SK-N-SH (cell line): Measurements from ENCODE around the gene AP4M1. TPM values are rescaled to one million over a fixed set of nuclear protein-coding genes. Genes with fewer than 3 reads are reported as not detected.

Source experiments
- CTCF ChIA-PET: fragments of 300-600, 350-600 bp; formaldehyde crosslinking; extraction: SDS; loops from one replicate; lab custom pipeline; 2021; lab: Yijun Ruan, JAX
- POLR2A ChIA-PET: fragments of 350-600 bp; sonication (Branson Sonifier 250); formaldehyde crosslinking; extraction: SDS; loops from one replicate; lab custom pipeline; 2020; ENCODE audit warnings: antibody characterized with exemption, inconsistent platforms; lab: Yijun Ruan, JAX
- DNase-seq: peaks from one replicate; pipeline ENCODE4 v3.0.0; 2012
- H2AFZ ChIP-seq: fragments of 200-600 bp; sonication (generic); 2 replicates; pipeline ENCODE4 v1.8.1; 2016; ENCODE audit warnings: antibody characterized with exemption, mild to moderate bottlenecking, low read depth
- H3F3A ChIP-seq: fragments of 200-600 bp; sonication (generic); replicated peaks from 2 replicates; pipeline ENCODE3; 2016; ENCODE audit warnings: antibody characterized with exemption, mild to moderate bottlenecking; ENCODE audit not compliant: insufficient read depth
- H3K27ac ChIP-seq, 2 experiments: fragments of 200-500 bp in 1 of 2; fragments of 200-600 bp in 1 of 2; sonication (Bioruptor generic) in 1 of 2; sonication (generic), shearing (Covaris generic) in 1 of 2; 2 replicates each; pipeline versions ENCODE4 v1.5.1 to v1.6.1; 2014 to 2016; ENCODE audit warnings: low read depth in 2 of 2, inconsistent platforms in 1 of 2, low read length in 1 of 2, mild to moderate bottlenecking in 1 of 2, mixed read lengths in 1 of 2
- H3K27me3 ChIP-seq: fragments of 200-600 bp; sonication (generic), shearing (Covaris generic); 2 replicates; pipeline ENCODE4 v1.6.1; 2016; ENCODE audit warnings: mixed run types; ENCODE audit not compliant: insufficient read depth
- H3K36me3 ChIP-seq, 2 experiments: fragments of 200-500 bp in 1 of 2; fragments of 200-600 bp in 1 of 2; sonication (Bioruptor generic) in 1 of 2; sonication (generic) in 1 of 2; replicated peaks in 1 of 2; 2 replicates each; pipeline versions ENCODE3 to v1.5.1; 2014 to 2016; ENCODE audit warnings: low read length in 1 of 2, mild to moderate bottlenecking in 1 of 2; ENCODE audit not compliant: insufficient read depth in 2 of 2, control insufficient read depth in 1 of 2
- H3K4me1 ChIP-seq, 2 experiments: fragments of 200-500 bp in 1 of 2; fragments of 200-600 bp in 1 of 2; sonication (Bioruptor generic) in 1 of 2; sonication (generic), shearing (Covaris generic) in 1 of 2; 2 replicates each; pipeline versions ENCODE4 v1.5.1 to v1.6.1; 2014 to 2016; ENCODE audit warnings: low read depth in 1 of 2, low read length in 1 of 2, mixed run types in 1 of 2; ENCODE audit not compliant: insufficient read depth in 2 of 2, control insufficient read depth in 1 of 2
- H3K4me2 ChIP-seq: fragments of 200-600 bp; sonication (generic), shearing (Covaris generic); 2 replicates; pipeline ENCODE4 v1.6.1; 2017; ENCODE audit warnings: mixed run types
- H3K4me3 ChIP-seq, 2 experiments: fragments of 200-500 bp in 1 of 2; fragments of 200-600 bp in 1 of 2; sonication (Bioruptor generic) in 1 of 2; sonication (generic), shearing (Covaris generic) in 1 of 2; 2 replicates each; pipeline versions ENCODE4 v1.5.1 to v1.8.1; 2014 to 2016; ENCODE audit warnings: low read depth in 2 of 2, inconsistent platforms in 1 of 2, low read length in 1 of 2, mild to moderate bottlenecking in 1 of 2, mixed read lengths in 1 of 2, moderate library complexity in 1 of 2
- H3K79me2 ChIP-seq: fragments of 200-600 bp; sonication (generic); 2 replicates; pipeline ENCODE4 v1.8.1; 2017; ENCODE audit warnings: mild to moderate bottlenecking; ENCODE audit not compliant: insufficient read depth
- H3K9ac ChIP-seq: fragments of 200-600 bp; sonication (generic); 2 replicates; pipeline ENCODE4 v1.6.1; 2017; ENCODE audit warnings: mixed run types
- H3K9me2 ChIP-seq: fragments of 200-600 bp; sonication (generic); 2 replicates; pipeline ENCODE4 v1.6.1; 2017; ENCODE audit warnings: mixed run types
- H3K9me3 ChIP-seq: fragments of 200-600 bp; sonication (generic); 2 replicates; pipeline ENCODE4 v1.6.1; 2017; ENCODE audit warnings: mixed run types, mild to moderate bottlenecking, moderate library complexity
- H4K20me1 ChIP-seq: fragments of 200-600 bp; sonication (generic); 2 replicates; pipeline ENCODE4 v1.6.1; 2017; ENCODE audit warnings: mild to moderate bottlenecking, mixed run types; ENCODE audit not compliant: insufficient read depth
- FOXJ3 ChIP-seq: sonication (generic); formaldehyde crosslinking; IDR thresholded peaks from 2 replicates; pipeline ENCODE4 v1.5.1; 2020; ENCODE audit warnings: mild to moderate bottlenecking, missing genetic modification reagents
- GABPA ChIP-seq: IDR thresholded peaks from 2 replicates; pipeline ENCODE4 v1.4.0; 2012; ENCODE audit warnings: low read depth, mild to moderate bottlenecking
- JUND ChIP-seq: IDR thresholded peaks from 2 replicates; pipeline ENCODE4 v1.4.0; 2012
- MAX ChIP-seq: IDR thresholded peaks from 2 replicates; pipeline ENCODE4 v1.4.0; 2012; ENCODE audit warnings: low read depth
- MXI1 ChIP-seq: IDR thresholded peaks from 2 replicates; pipeline ENCODE4 v1.6.1; 2012; ENCODE audit warnings: mild to moderate bottlenecking, low read depth, low read length, improper control_type of control experiment
- NFIC ChIP-seq: IDR thresholded peaks from 2 replicates; pipeline ENCODE4 v1.4.0; 2012; ENCODE audit warnings: borderline replicate concordance
- NRF1 ChIP-seq: IDR thresholded peaks from 2 replicates; pipeline ENCODE4 v1.6.1; 2012; ENCODE audit warnings: low read depth, mild to moderate bottlenecking, low read length
- POLR2AphosphoS5 ChIP-seq: IDR thresholded peaks from 2 replicates; pipeline ENCODE4 v1.6.1; 2012; ENCODE audit warnings: low read depth, low read length
- RFX5 ChIP-seq: IDR thresholded peaks from 2 replicates; pipeline ENCODE4 v1.6.1; 2012; ENCODE audit warnings: mild to moderate bottlenecking, improper control_type of control experiment, low read length
- SIN3A ChIP-seq: IDR thresholded peaks from 2 replicates; pipeline ENCODE4 v1.6.1; 2012; ENCODE audit warnings: low read depth, mild to moderate bottlenecking, low read length, moderate library complexity, borderline replicate concordance
- USF2 ChIP-seq: fragments of 150-350 bp; IDR thresholded peaks from 2 replicates; pipeline ENCODE4 v1.6.1; 2017; ENCODE audit warnings: antibody characterized with exemption, low read length, low read depth, borderline replicate concordance
- YY1 ChIP-seq: IDR thresholded peaks from 2 replicates; pipeline ENCODE4 v1.4.0; 2012; ENCODE audit warnings: low read depth, mild to moderate bottlenecking
- WGBS: methylation state at CpG from one replicate; pipeline ENCODE4 v1.1.6; 2017; ENCODE audit warnings: low lambda C conversion rate; 5-methylcytosine and 5-hydroxymethylcytosine counted together
- polyA plus RNA-seq, 3 experiments: library from polyadenylated mRNA; depleted of rRNA; stranded (reverse); fragments of >200 nt; gene quantifications; 2 replicates each; pipeline ENCODE4 v1.2.3, GENCODE V29; 2012
- TF ChIP-seq, protein P1 (sequence below): IDR thresholded peaks from 2 replicates; pipeline ENCODE4; 2012
- TF ChIP-seq, protein P2 (sequence below): IDR thresholded peaks from 2 replicates; pipeline ENCODE4 v1.6.1; 2012; ENCODE audit warnings: mild to moderate bottlenecking, low read depth, low read length, moderate library complexity

AP4M1 gene
- polyA plus RNA-seq, 1 of the 3 experiments (the other 2 are of a cell fraction), result 35.0 TPM

DNA sequence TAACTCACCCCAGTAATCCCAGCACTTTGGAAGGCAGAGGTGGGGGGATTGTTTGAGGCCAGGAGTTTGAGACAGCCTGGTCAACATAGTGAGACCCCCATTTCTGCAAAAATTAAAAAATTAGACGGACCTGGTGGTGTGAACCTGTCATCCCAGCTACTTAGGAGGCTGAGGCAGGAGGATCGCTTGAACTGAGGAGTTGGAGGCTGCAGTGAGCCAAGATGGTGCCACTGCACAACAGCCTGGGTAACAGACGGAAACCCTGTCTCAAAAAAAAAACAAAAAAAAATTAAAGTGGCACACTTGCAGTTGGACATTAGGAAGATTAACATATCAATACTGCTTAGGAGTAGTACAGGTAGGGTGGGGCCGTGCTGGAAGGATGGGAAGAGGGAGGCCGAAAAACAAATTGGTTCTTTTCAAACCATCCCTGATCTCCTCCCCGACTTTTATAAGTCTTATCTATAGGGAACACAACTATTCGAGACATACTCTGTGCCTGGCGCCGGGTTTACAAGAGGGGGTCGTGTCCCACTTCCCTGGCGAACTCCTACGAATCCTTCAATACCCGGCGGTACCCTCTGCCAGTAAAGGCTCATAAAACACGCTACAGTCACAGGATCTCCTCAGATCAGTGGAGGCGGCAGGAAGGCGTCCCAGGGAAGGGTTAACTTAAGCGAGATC lies 17.1 kb downstream of the AP4M1 start:
- H3K36me3 ChIP-seq, result peaks cover 5 to 25% of the 10 kb centered on the region in 2 experiments

DNA sequence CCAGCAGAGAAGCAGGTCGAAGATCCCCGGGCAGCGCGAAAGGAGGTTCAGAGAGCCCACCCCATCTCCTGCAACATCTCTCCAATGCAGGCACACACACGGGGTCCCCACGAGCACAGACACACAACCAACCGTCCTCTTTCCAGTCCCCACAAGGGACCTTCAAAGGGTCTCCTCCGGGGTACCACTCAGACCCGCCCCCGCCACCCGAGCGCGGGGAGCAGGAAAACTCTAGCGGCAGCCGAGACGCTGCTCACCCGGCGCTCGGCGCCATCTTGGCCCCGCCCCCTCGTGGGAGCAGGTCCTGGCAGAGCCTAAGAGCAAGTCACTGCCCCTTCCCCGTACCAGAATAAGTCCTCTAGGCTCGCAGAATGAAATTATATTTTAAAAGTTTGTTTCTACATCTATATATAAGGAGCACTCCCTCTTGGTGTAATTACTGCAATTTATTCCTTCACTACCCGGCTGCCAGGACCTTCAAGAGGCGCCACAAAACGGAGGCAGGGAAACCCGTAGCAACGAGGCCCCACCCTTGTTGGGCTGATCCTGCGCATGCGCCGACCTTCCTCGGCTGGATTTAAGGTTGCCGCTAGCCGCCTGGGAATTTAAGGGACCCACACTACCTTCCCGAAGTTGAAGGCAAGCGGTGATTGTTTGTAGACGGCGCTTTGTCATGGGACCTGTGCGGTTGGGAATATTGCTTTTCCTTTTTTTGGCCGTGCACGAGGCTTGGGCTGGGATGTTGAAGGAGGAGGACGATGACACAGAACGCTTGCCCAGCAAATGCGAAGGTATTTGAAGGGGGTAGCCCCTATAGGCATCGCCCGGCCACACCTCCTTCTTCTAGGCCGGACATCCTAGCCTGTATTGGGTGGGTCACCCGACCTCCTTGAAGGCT lies 17.9 kb downstream of the AP4M1 start, which contains the start of the genes CNPY4 and TAF6:
Gene CNPY4, plus strand, starts transcription at position 563 of the 898 bp plus-strand sequence. Its CDS starts 111 bp downstream, at position 674.
Gene TAF6, minus strand, starts transcription at position 287 of the 898 bp plus-strand sequence. CDS start 5,149 bp downstream, outside the sequence.
- Histone ChIP-seq H3K79me2 (peaks cover 52% of the 10 kb centered on the region), H3K9me2 (no peaks in the 10 kb centered on the region)
- POLR2A ChIA-PET, result interaction anchor here (1.1 to 2.5 kb wide), 2 partner anchors 13 to 18 kb away, joined by 3 to 15 read pairs; partner anchors contain the start of genes AP4M1 and MCM7
- TF ChIP-seq NFIC (0 out of 2 replicates have a peak, but pooled peaks have one; percentile 12), MAX (peak; percentile 66), GABPA (no peak; the same call in 1 of the 2 replicates), YY1 (peak; percentile 99), MXI1 (peak; percentile 80), SIN3A (peak; percentile 76; the same call in 1 of the 2 replicates), POLR2AphosphoS5 (peak; percentile 89), NRF1 (peak; percentile 94), JUND (peak; percentile 13; the same call in 1 of the 2 replicates)
- TF ChIP-seq, protein P1, sequence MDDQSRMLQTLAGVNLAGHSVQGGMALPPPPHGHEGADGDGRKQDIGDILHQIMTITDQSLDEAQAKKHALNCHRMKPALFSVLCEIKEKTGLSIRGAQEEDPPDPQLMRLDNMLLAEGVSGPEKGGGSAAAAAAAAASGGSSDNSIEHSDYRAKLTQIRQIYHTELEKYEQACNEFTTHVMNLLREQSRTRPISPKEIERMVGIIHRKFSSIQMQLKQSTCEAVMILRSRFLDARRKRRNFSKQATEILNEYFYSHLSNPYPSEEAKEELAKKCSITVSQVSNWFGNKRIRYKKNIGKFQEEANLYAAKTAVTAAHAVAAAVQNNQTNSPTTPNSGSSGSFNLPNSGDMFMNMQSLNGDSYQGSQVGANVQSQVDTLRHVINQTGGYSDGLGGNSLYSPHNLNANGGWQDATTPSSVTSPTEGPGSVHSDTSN, result peak; percentile 38; the same call in 1 of the 2 replicates
- TF ChIP-seq, protein P2, sequence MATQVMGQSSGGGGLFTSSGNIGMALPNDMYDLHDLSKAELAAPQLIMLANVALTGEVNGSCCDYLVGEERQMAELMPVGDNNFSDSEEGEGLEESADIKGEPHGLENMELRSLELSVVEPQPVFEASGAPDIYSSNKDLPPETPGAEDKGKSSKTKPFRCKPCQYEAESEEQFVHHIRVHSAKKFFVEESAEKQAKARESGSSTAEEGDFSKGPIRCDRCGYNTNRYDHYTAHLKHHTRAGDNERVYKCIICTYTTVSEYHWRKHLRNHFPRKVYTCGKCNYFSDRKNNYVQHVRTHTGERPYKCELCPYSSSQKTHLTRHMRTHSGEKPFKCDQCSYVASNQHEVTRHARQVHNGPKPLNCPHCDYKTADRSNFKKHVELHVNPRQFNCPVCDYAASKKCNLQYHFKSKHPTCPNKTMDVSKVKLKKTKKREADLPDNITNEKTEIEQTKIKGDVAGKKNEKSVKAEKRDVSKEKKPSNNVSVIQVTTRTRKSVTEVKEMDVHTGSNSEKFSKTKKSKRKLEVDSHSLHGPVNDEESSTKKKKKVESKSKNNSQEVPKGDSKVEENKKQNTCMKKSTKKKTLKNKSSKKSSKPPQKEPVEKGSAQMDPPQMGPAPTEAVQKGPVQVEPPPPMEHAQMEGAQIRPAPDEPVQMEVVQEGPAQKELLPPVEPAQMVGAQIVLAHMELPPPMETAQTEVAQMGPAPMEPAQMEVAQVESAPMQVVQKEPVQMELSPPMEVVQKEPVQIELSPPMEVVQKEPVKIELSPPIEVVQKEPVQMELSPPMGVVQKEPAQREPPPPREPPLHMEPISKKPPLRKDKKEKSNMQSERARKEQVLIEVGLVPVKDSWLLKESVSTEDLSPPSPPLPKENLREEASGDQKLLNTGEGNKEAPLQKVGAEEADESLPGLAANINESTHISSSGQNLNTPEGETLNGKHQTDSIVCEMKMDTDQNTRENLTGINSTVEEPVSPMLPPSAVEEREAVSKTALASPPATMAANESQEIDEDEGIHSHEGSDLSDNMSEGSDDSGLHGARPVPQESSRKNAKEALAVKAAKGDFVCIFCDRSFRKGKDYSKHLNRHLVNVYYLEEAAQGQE, result peak; percentile 84

More for the DNA sequence above, 17.1 kb downstream of the AP4M1 start:
- CTCF ChIA-PET, result interaction anchor here (7.2 kb wide), 1 partner anchor 13 kb away, joined by 42 read pairs; no protein-coding TSS in a partner anchor
- Histone ChIP-seq H3K4me1 (peaks cover 0 to 11% of the 10 kb centered on the region in 2 experiments; a peak in 2 of 4 replicates), H3K9me2 (no peaks in the 10 kb centered on the region), H3K79me2 (peaks cover 47% of the 10 kb centered on the region), H3K4me3 (peak overlapping the region; percentile 69 to 97), H3K27me3 (no peaks in the 10 kb centered on the region), H3F3A (peaks cover 20% of the 10 kb centered on the region), H3K27ac (peak overlapping the region; percentile 84), H3K9me3 (no peaks in the 10 kb centered on the region), H4K20me1 (no peaks in the 10 kb centered on the region), H3K4me2 (peak overlapping the region; percentile 96), H2AFZ (peak overlapping the region; percentile 93), H3K9ac (peak overlapping the region; percentile 78)
- 17% methylated on average over 18 of the region's 18 CpGs for WGBS
- DNase-seq, result no peak
- POLR2A ChIA-PET, result no interaction called here
- no peak for TF ChIP-seq NFIC
- TF ChIP-seq FOXJ3 (CRISPR knock-in tag), result no peak
- no peak for TF ChIP-seq USF2
- TF ChIP-seq MAX, result no peak
- no peak for TF ChIP-seq MXI1
- no peak for TF ChIP-seq RFX5
- TF ChIP-seq, all 33 proteins: peak for 0

More for the DNA sequence above, 17.9 kb downstream of the AP4M1 start, which contains the start of the genes CNPY4 and TAF6:
- peak; percentile 100 for DNase-seq
- 1% methylated on average over 42 of the region's 49 CpGs for WGBS
- Histone ChIP-seq H2AFZ (peak within 1 kb of the TSS; percentile 93), H4K20me1 (no peaks in the 10 kb centered on the region), H3F3A (peaks cover 22% of the 10 kb centered on the region), H3K4me3 (peak within 1 kb of the TSS; percentile 69 to 97), H3K27ac (peak within 1 kb of the TSS; percentile 84), H3K9me3 (no peaks in the 10 kb centered on the region), H3K27me3 (no peaks in the 10 kb centered on the region), H3K4me1 (peaks cover 0 to 11% of the 10 kb centered on the region in 2 experiments; a peak in 2 of 4 replicates), H3K9ac (peak within 1 kb of the TSS; percentile 78), H3K4me2 (peak within 1 kb of the TSS; percentile 96), H3K36me3 (peaks cover 8 to 33% of the 10 kb centered on the region in 2 experiments)
- CTCF ChIA-PET, result interaction anchor here (1.0 to 5.0 kb wide), 5 partner anchors 8 to 98 kb away, joined by 3 to 40 read pairs (median 4); no protein-coding TSS in a partner anchor
